ENCODE measurements around the gene PHAF1. TPM values are rescaled to one million over a fixed set of nuclear protein-coding genes. Genes with fewer than 3 reads are reported as not detected.

Gene PHAF1
- total and polyA plus RNA-seq, 2 donors (not counting 1 experiment from before 2014, with no cell fraction given) = 18.8 to 20.7 TPM

DNA sequence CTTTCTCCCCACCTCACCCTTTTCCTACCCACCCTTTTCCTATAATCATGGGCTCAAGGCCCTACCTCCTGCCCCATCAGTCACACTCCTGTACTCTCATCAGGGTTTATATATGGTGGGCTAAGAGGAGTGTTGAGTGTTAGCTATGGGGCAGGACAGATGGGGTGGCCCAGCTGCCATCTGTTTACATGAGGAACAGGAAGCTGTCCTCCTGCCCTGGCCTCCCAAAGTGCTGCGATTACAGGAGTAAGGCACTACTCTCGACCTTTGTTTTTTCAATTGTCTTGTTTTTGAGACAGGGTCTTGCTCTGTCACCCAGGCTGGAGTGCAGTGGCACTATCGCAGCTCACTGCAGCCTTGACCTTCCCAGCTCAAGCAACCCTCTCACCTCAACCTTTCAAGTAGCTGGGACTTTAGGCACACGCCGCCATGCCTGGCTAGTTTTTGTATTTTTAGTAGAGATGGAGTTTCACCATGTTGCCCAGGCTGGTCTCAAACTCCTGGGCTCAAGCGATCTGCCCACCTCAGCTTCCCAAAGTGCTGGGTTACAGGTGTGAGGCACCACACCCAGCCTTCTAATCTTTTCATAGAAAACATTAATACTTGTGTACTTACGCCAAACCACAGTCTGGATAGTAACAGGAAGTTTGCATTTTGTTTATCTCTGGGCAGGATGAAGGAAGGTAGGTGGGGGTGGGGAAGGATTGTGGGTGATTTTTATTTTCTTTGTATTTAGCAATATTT lies 48.3 kb downstream of the PHAF1 start:
- ATAC-seq (ENCODE audit: low read depth) = no peak
- POLR2A ChIA-PET = interaction anchor here (0.7 to 1.1 kb wide), 4 partner anchors 7 to 130 kb away, joined by 3 to 5 read pairs (median 3); partner anchors contain the start of genes B3GNT9 and CBFB
- peaks cover 55% of the 10 kb centered on the region for H3K4me1 Mint-ChIP-seq

More for the DNA sequence above, 48.3 kb downstream of the PHAF1 start:
- H3K27me3 ChIP-seq (replicated peaks in 1 of 4; ENCODE audit: control extremely low read depth in 1 of 4, control insufficient read depth in 3 of 4, insufficient read depth in 4 of 4, low read length in 3 of 4) = peaks cover 0 to 33% (median 15%) of the 10 kb centered on the region in 4 experiments
- H4K20me1 ChIP-seq (ENCODE audit: control insufficient read depth, insufficient read depth, low read length, poor library complexity, severe bottlenecking) = peaks cover 58% of the 10 kb centered on the region
- peak overlapping the region; percentile 97 to 99 for H3K27ac ChIP-seq (ENCODE audit: low read length in 2 of 2)
- Mint-ChIP-seq H3K27ac (peak overlapping the region; percentile 97), H3K27me3 (peaks cover 16% of the 10 kb centered on the region), H3K9me3 (ENCODE audit: insufficient read depth) (no peaks in the 10 kb centered on the region), H3K4me3 (peak overlapping the region; percentile 92)
- H3K4me3 ChIP-seq (ENCODE audit: control extremely low read depth in 1 of 5, extremely low read depth in 1 of 5, insufficient read depth in 1 of 5, low read depth in 2 of 5, low read length in 4 of 5) = peak overlapping the region in 1 of 5 experiments; percentile 96
- peaks cover 43 to 63% of the 10 kb centered on the region in 2 donors for H3K4me1 ChIP-seq (ENCODE audit: control insufficient read depth in 2 of 2, insufficient read depth in 2 of 2, low read length in 2 of 2)
- CTCF ChIA-PET = interaction anchor here (0.9 to 2.3 kb wide), 11 partner anchors 9 to 202 kb away, joined by 3 to 15 read pairs (median 6); partner anchors contain the start of gene NOL3
- no peak overlapping the region for H2AFZ ChIP-seq (ENCODE audit: insufficient read depth, low read depth, low read length, poor library complexity, severe bottlenecking)
- no peak overlapping the region for H3K9ac ChIP-seq (ENCODE audit: low read length)
- peak overlapping the region; percentile 99 for H3K4me2 ChIP-seq (replicated peaks; ENCODE audit: low read depth, low read length, poor library complexity, severe bottlenecking)
- intact Hi-C loops (cut with micrococcal nuclease) = no loop called here
- DNase-seq = peak; percentile 15
- peaks cover 0 to 22% (median 0%) of the 10 kb centered on the region in 3 donors for H3K9me3 ChIP-seq (ENCODE audit: control extremely low read depth in 1 of 3, control insufficient read depth in 2 of 3, insufficient read depth in 1 of 3, low read length in 2 of 3)
- H3K36me3 ChIP-seq (replicated peaks in 1 of 2; ENCODE audit: control extremely low read depth in 1 of 2, control insufficient read depth in 1 of 2, extremely low read depth in 1 of 2, insufficient read depth in 2 of 2, low read length in 1 of 2) = no peaks in the 10 kb centered on the region
- H3K79me2 ChIP-seq (ENCODE audit: control insufficient read depth, insufficient read depth, low read length) = no peaks in the 10 kb centered on the region
- TF ChIP-seq, protein P1, sequence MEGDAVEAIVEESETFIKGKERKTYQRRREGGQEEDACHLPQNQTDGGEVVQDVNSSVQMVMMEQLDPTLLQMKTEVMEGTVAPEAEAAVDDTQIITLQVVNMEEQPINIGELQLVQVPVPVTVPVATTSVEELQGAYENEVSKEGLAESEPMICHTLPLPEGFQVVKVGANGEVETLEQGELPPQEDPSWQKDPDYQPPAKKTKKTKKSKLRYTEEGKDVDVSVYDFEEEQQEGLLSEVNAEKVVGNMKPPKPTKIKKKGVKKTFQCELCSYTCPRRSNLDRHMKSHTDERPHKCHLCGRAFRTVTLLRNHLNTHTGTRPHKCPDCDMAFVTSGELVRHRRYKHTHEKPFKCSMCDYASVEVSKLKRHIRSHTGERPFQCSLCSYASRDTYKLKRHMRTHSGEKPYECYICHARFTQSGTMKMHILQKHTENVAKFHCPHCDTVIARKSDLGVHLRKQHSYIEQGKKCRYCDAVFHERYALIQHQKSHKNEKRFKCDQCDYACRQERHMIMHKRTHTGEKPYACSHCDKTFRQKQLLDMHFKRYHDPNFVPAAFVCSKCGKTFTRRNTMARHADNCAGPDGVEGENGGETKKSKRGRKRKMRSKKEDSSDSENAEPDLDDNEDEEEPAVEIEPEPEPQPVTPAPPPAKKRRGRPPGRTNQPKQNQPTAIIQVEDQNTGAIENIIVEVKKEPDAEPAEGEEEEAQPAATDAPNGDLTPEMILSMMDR (IDR thresholded peaks at IDR 0.05) = no peak
- TF ChIP-seq EZH2 (IDR thresholded peaks at IDR 0.05; ENCODE audit: borderline replicate concordance, insufficient read depth, low read depth, low read length, poor library complexity, severe bottlenecking) = no peak
- 87% methylated on average over 3 of the region's 7 CpGs for WGBS (ENCODE audit: insufficient coverage)
